CD4-positive, alpha-beta T cell (primary cell): ENCODE measurements around the gene TSHZ2. TPM values are rescaled to one million over a fixed set of nuclear protein-coding genes. Genes with fewer than 3 reads are reported as not detected.
A peak's percentile ranks its signal among the peaks of the same experiment; 100 is the strongest.

ENCODE experiments used
- ATAC-seq: fragments of 200-7000 bp; cut with Tn5 transposase; one replicate; pipeline ENCODE4 v1.10.0; 2022; ENCODE audit warnings: mild to moderate bottlenecking; ENCODE audit not compliant: poor library complexity
- CTCF ChIA-PET: fragments of 350-600 bp; sonication (Branson Sonifier 250); formaldehyde crosslinking; loops from one replicate; lab custom pipeline; 2021; ENCODE audit warnings: antibody characterized with exemption, inconsistent platforms; lab: Charles Lee
- POLR2A ChIA-PET: fragments of 350-600 bp; sonication (Branson Sonifier 250); formaldehyde crosslinking; loops from one replicate; lab custom pipeline; 2021; ENCODE audit warnings: antibody characterized with exemption, inconsistent platforms; lab: Charles Lee
- DNase-seq, 14 experiments: peaks; one replicate each; pipeline ENCODE4 v3.0.0-alpha.2; 2013 to 2020; ENCODE audit warnings: mixed read lengths in 2 of 14
- H3K27ac ChIP-seq, 2 donors: one replicate each; pipeline versions ENCODE4 v1.5.1 to v1.7.0; 2013; ENCODE audit warnings: low read length in 2 of 2, low read depth in 1 of 2, mild to moderate bottlenecking in 1 of 2
- H3K27me3 ChIP-seq, 2 experiments: 1 replicate in 1 of 2; 2 replicates in 1 of 2; pipeline versions ENCODE4 v1.6.1 to v1.7.0; 2013; ENCODE audit warnings: low read length in 2 of 2, control low read depth in 1 of 2, mild to moderate bottlenecking in 1 of 2, moderate library complexity in 1 of 2; ENCODE audit not compliant: insufficient read depth in 2 of 2, control insufficient read depth in 1 of 2
- H3K36me3 ChIP-seq: one replicate; pipeline ENCODE4 v1.6.1; 2013; ENCODE audit warnings: low read length, control low read depth; ENCODE audit not compliant: insufficient read depth
- H3K4me1 ChIP-seq: one replicate; pipeline ENCODE4 v1.6.1; 2013; ENCODE audit warnings: low read length, control low read depth; ENCODE audit not compliant: insufficient read depth
- H3K4me3 ChIP-seq: one replicate; pipeline ENCODE4 v1.5.1; 2013; ENCODE audit warnings: mild to moderate bottlenecking, low read length, moderate library complexity
- H3K9me3 ChIP-seq, 2 experiments: 1 replicate in 1 of 2; 2 replicates in 1 of 2; pipeline versions ENCODE4 v1.6.1 to v1.7.0; 2013; ENCODE audit warnings: low read length in 2 of 2, mild to moderate bottlenecking in 2 of 2, control low read depth in 1 of 2, moderate library complexity in 1 of 2; ENCODE audit not compliant: control insufficient read depth in 1 of 2, insufficient read depth in 1 of 2
- H3K27ac Mint-ChIP-seq: one replicate; pipeline ENCODE4 v1.8.0; 2020; ENCODE audit warnings: mixed read lengths
- H3K27me3 Mint-ChIP-seq: one replicate; pipeline ENCODE4 v1.8.0; 2021; ENCODE audit warnings: mixed read lengths
- H3K36me3 Mint-ChIP-seq: one replicate; pipeline ENCODE4 v1.8.0; 2021; ENCODE audit warnings: low read depth, mixed read lengths
- H3K4me1 Mint-ChIP-seq: one replicate; pipeline ENCODE4 v1.8.0; 2021; ENCODE audit warnings: low read depth, mixed read lengths
- H3K4me3 Mint-ChIP-seq: one replicate; pipeline ENCODE4 v1.8.0; 2020; ENCODE audit warnings: mild to moderate bottlenecking, mixed read lengths
- H3K9me3 Mint-ChIP-seq: one replicate; pipeline ENCODE4 v1.8.0; 2020; ENCODE audit warnings: mixed read lengths
- intact Hi-C, 2 experiments: fragments of 100-400 bp; cut with DNase I in 1 of 2; cut with micrococcal nuclease in 1 of 2; formaldehyde crosslinking; loops; one replicate each; pipeline versions ENCODE4 v1.15.1 to v1.9.0; 2023 to 2025; cut with DNase I, micrococcal nuclease
- total RNA-seq, 174 experiments: library from RNA in 2 of 174; stranded (reverse) in 2 of 174; gene quantifications; one replicate each; pipeline ENCODE4 v1.2.3 and lab custom pipeline; 2021 to 2026
- TF ChIP-seq, protein P1 (sequence below): fragments of 200-600 bp; IDR thresholded peaks from one replicate; pipeline ENCODE4 v1.8.0; 2022; ENCODE audit warnings: antibody characterized with exemption, mild to moderate bottlenecking

TSHZ2 gene
- total RNA-seq, 2 experiments from 2014 or later, result 26.1 to 27.4 TPM

- Histone ChIP-seq H3K27me3 (no peaks in the 10 kb centered on the region), H3K4me3 (no peak overlapping the region), H3K4me1 (peaks cover 25% of the 10 kb centered on the region), H3K9me3 (peaks cover 0 to 3% of the 10 kb centered on the region in 2 experiments), H3K27ac (peak overlapping the region in 1 of 2 donors; percentile 69), H3K36me3 (no peaks in the 10 kb centered on the region)
- TF ChIP-seq, protein P1, sequence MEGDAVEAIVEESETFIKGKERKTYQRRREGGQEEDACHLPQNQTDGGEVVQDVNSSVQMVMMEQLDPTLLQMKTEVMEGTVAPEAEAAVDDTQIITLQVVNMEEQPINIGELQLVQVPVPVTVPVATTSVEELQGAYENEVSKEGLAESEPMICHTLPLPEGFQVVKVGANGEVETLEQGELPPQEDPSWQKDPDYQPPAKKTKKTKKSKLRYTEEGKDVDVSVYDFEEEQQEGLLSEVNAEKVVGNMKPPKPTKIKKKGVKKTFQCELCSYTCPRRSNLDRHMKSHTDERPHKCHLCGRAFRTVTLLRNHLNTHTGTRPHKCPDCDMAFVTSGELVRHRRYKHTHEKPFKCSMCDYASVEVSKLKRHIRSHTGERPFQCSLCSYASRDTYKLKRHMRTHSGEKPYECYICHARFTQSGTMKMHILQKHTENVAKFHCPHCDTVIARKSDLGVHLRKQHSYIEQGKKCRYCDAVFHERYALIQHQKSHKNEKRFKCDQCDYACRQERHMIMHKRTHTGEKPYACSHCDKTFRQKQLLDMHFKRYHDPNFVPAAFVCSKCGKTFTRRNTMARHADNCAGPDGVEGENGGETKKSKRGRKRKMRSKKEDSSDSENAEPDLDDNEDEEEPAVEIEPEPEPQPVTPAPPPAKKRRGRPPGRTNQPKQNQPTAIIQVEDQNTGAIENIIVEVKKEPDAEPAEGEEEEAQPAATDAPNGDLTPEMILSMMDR, result no peak
- Mint-ChIP-seq H3K4me1 (peaks cover 72% of the 10 kb centered on the region), H3K9me3 (no peaks in the 10 kb centered on the region), H3K36me3 (no peaks in the 10 kb centered on the region), H3K27ac (peak overlapping the region; percentile 89), H3K27me3 (no peaks in the 10 kb centered on the region), H3K4me3 (peak overlapping the region; percentile 23)
- ChIA-PET CTCF (no interaction called here), POLR2A (interaction anchor here (0.7 to 6.1 kb wide), 9 partner anchors 10 to 897 kb away, joined by 3 to 120 read pairs (median 5); no protein-coding TSS in a partner anchor)
- intact Hi-C loops, result no loop called here
- no peak for DNase-seq
- ATAC-seq, result no peak
These were observed 30.6 kb downstream of the TSHZ2 start for GRCh38 chr20:53002786-53003185.

- TF ChIP-seq, protein P1, result no peak
- peak overlapping the region; percentile 89 for H3K27ac Mint-ChIP-seq
- Histone ChIP-seq H3K9me3 (peaks cover 0 to 3% of the 10 kb centered on the region in 2 experiments), H3K27me3 (no peaks in the 10 kb centered on the region), H3K4me3 (no peak overlapping the region), H3K27ac (peak overlapping the region; percentile 14 to 18), H3K4me1 (peaks cover 25% of the 10 kb centered on the region), H3K36me3 (no peaks in the 10 kb centered on the region)
- no peaks in the 10 kb centered on the region for H3K36me3 Mint-ChIP-seq
- peak overlapping the region; percentile 51 for H3K4me3 Mint-ChIP-seq
- DNase-seq, result peak in 1 of 14 experiments; percentile 10
- H3K27me3 Mint-ChIP-seq, result no peaks in the 10 kb centered on the region
- CTCF ChIA-PET, result no interaction called here
- intact Hi-C loops, result no loop called here
- POLR2A ChIA-PET, result interaction anchor here (0.6 to 6.1 kb wide), 5 partner anchors 17 to 593 kb away, joined by 3 to 120 read pairs (median 4); no protein-coding TSS in a partner anchor
- H3K4me1 Mint-ChIP-seq, result peaks cover 73% of the 10 kb centered on the region
- H3K9me3 Mint-ChIP-seq, result peaks cover 3% of the 10 kb centered on the region
- no peak for ATAC-seq
These were observed 31.4 kb downstream of the TSHZ2 start for GRCh38 chr20:53003420-53004154.

GRCh38 chr20:53004267-53004813, 32.2 kb downstream of the TSHZ2 start:
- H3K27ac ChIP-seq, result peak overlapping the region in 1 of 2 donors; percentile 2
- no peaks in the 10 kb centered on the region for H3K36me3 ChIP-seq
- H3K4me3 Mint-ChIP-seq, result no peak overlapping the region
- ChIA-PET POLR2A (interaction anchor here (0.7 to 6.1 kb wide), 2 partner anchors 28 to 594 kb away, joined by 4 to 120 read pairs; no protein-coding TSS in a partner anchor), CTCF (no interaction called here)
- peaks cover 67% of the 10 kb centered on the region for H3K4me1 Mint-ChIP-seq
- no peaks in the 10 kb centered on the region for H3K36me3 Mint-ChIP-seq
- no peak overlapping the region for H3K4me3 ChIP-seq
- TF ChIP-seq, protein P1, result no peak
- H3K9me3 ChIP-seq, result peaks cover 0 to 3% of the 10 kb centered on the region in 2 experiments
- ATAC-seq (no peak), DNase-seq (no peak)
- peak overlapping the region; percentile 89 for H3K27ac Mint-ChIP-seq
- peaks cover 3% of the 10 kb centered on the region for H3K9me3 Mint-ChIP-seq
- intact Hi-C loops, result no loop called here
- no peaks in the 10 kb centered on the region for H3K27me3 ChIP-seq
- no peaks in the 10 kb centered on the region for H3K27me3 Mint-ChIP-seq
- peaks cover 25% of the 10 kb centered on the region for H3K4me1 ChIP-seq
